Skin of body (tissue), 2 donors: Measurements from ENCODE around the gene CYP24A1. TPM values are rescaled to one million over a fixed set of nuclear protein-coding genes. Genes with fewer than 3 reads are reported as not detected.

Source experiments
- DNase-seq: peaks from one replicate; lab custom pipeline; 2025; lab: John Stamatoyannopoulos, UW
- total RNA-seq: library from RNA; depleted of rRNA; stranded (reverse); fragments of >200 nt; gene quantifications from one replicate; pipeline ENCODE4 v1.2.3, GENCODE V29; 2014

The CYP24A1 gene
- total RNA-seq, 1 donor from 2014 or later: 1.3 TPM

GRCh38 chr20:54156981-54157835 is 16.6 kb downstream of the CYP24A1 start:
- no peak for DNase-seq

- no peak for DNase-seq
These were observed 17.3 kb downstream of the CYP24A1 start for GRCh38 chr20:54156522-54156921.

- DNase-seq: no peak
These were observed 18.0 kb downstream of the CYP24A1 start for GRCh38 chr20:54155736-54156317.

GRCh38 chr20:54154439-54154838 is 19.3 kb downstream of the CYP24A1 start:
- no peak for DNase-seq

- DNase-seq: no peak
These were observed 19.9 kb downstream of the CYP24A1 start for GRCh38 chr20:54153847-54154246.

GRCh38 chr20:54153041-54153327 is 20.8 kb downstream of the CYP24A1 start:
- DNase-seq: no peak

- no peak for DNase-seq
These were observed 21.4 kb downstream of the CYP24A1 start for GRCh38 chr20:54152227-54153040.

GRCh38 chr20:54151511-54152226 is 22.1 kb downstream of the CYP24A1 start:
- no peak for DNase-seq

- no peak for DNase-seq
These were observed 22.7 kb downstream of the CYP24A1 start for GRCh38 chr20:54151075-54151439.

GRCh38 chr20:54149765-54150264 is 24.0 kb downstream of the CYP24A1 start:
- no peak for DNase-seq

GRCh38 chr20:54148947-54149764 is 24.6 kb downstream of the CYP24A1 start:
- no peak for DNase-seq

- DNase-seq: no peak
These were observed 27.1 kb downstream of the CYP24A1 start for GRCh38 chr20:54146672-54147071.

- DNase-seq: no peak
These were observed 28.9 kb downstream of the CYP24A1 start for GRCh38 chr20:54144847-54145414.

- no peak for DNase-seq
These were observed 32.7 kb downstream of the CYP24A1 start for GRCh38 chr20:54140927-54141566.

- DNase-seq: no peak
These were observed 33.3 kb downstream of the CYP24A1 start for GRCh38 chr20:54140486-54140885.

- DNase-seq: no peak
These were observed 33.7 kb downstream of the CYP24A1 start for GRCh38 chr20:54140067-54140466.

GRCh38 chr20:54139188-54139587 is 34.6 kb downstream of the CYP24A1 start:
- DNase-seq: no peak

GRCh38 chr20:54138427-54138826 is 35.4 kb downstream of the CYP24A1 start:
- DNase-seq: no peak

GRCh38 chr20:54137115-54137514 is 36.7 kb downstream of the CYP24A1 start:
- no peak for DNase-seq
